GM19452 (cell line): Measurements from ENCODE around the gene CCDC15.
A peak's percentile ranks its signal among the peaks of the same experiment; 100 is the strongest.

ENCODE experiments used
- ATAC-seq: cut with Tn5 transposase; IDR thresholded peaks from one replicate; pipeline ENCODE4 v1.9.1; 2021; ENCODE audit not compliant: unreplicated experiment

Gene CCDC15

DNA sequence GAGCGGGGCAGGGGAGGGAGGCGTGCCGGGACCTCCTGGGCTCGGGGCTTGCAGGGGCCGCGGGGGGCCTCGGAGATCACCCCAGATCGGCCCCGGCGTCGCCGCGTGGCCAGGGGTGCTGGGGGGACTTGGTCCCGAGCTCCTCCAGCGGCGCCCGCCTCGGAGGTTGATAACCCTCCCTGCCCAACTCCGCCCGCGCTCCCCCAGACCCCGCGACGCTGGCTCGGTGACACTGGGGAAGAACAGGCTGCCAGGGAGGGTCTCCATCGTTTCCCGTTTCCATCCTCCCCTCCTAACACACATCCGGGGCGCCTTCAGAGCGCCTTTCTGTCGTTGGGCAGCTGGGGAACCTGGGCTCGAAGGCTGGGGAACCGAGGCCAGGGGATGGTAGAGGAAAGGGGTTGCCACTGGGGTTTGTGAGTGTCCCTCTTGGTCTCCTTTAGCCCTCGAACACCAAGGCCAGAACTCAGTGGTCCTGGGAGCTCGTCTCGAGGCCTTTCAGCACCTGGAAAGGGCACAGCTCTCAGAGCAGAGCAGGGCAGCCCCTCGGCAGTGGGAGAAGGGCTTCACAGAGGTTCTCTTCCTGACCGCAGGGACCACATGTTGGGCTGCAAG is 109.5 kb downstream of the CCDC15 start:
- peak; percentile 17 for ATAC-seq

DNA sequence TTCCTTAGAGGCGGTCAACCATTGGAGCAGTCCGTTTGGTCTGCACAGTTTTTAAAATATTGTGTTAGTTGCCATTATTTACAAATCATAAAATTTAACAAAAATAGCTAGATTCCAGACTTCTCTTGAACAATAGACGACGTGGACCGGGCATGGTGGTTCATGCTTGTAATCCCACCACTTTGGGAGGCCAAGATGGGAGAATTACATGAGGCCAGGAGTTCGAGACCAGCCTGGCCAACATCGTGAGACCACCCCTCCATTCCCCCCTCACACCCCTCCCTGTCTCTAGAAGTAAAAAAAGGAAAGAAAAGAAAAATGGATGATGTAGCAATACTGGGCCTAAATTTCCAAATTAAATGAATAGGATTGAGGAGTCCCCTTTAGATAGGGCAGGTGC is 110.1 kb downstream of the CCDC15 start:
- no peak for ATAC-seq

DNA sequence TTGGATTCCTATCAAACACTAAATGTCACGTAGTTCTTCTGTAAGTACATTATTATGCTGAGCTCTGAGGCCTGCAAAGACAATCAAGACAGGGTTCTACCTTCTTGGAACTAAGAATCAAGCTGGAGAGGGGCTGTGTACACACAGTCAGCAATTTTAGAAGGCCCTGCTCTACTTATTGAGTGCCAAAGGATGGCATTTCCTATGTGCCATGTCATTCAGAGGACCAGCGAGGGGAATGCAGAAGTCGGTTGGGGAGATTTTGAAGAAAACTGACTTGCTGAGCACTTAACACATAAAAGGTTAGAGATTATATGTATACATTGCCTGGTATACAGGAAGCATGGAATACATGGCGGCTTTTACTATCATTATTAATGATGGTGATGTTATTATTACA is 114.4 kb downstream of the CCDC15 start:
- no peak for ATAC-seq

DNA sequence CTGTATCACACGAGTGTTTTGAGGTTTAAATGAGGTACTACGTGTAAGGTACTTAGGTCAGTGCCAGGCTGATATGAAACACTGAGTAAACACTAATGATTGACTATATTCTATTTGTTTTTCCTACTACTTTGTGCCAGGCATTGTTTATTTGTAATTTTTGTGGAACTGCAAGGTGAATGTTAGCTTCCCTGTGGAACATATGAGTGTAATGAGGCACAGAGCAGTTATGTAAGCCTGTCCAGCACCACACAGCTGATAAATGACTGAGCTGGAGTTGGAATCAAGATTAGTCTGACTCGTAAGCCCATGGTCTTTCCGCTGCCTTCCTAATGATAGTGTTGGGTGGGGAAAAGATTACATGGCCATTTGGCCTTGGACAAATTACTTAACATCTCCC is 115.0 kb downstream of the CCDC15 start:
- no peak for ATAC-seq

DNA sequence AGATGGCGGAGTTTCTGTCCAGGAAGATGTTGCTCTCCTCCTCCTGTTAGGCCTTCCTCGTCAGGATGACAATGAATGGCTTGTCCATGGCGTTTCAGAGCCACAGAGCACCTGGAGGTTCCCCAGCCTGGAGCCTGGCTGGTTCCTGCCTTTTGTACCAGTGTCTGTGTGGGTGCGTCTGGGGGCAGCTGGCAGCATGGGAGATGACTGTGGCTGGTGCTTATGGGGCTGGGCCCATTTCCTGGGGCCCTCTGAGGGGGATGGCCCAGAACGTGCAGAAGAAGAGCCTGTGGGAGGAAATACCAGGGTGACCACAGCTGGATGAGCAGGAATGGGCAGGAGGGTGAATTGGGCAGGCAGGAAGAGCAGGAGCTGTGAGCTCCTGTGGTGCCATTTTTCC is 115.8 kb downstream of the CCDC15 start:
- no peak for ATAC-seq

DNA sequence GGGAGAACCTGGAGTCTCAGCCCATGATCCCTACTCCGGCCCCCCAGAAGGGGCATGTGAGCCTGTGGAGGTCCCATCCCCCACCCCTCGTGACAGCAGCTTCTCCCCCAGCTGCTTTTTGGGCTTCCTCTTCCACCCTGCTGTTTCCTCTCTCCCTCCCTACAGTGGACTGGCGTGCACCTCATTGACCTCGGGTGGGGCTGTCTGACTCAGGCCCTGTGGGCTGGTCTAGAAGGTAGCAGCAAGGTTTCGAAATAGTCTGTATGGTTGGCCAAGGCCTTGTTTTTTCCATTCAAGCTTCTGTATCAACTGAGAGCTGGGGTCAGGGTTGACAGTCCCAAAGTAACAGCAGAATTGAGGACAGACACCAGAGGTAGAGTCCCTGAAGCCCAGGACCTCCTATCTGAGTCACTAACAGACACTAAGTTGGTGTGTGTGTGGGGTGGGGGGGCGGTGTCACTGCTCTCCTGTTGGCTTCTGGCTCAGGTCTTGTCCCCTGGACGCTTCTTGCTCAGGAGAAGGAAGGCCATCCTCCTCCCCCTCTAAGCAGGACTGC is 116.8 kb downstream of the CCDC15 start:
- ATAC-seq = peak; percentile 66

DNA sequence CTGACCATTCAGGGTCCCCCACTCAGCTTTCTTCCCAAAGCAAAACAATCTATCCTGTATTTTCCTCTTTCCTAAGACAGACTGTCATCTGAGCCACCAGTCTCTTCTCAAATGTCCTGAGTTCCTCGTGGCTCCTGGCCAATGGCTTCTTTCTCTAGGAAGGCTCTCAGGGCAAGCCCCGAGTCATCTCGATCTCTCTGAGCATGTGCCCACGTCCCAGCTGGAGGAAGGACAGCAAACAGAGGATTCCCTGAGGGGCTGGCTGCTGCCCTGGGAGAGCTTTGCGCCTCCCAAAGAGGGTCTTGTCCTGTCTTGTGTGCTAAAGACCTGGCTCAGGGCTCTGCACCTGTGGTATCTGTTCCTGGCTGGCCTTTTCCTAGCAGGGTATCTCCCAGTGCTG is 117.4 kb downstream of the CCDC15 start:
- no peak for ATAC-seq

DNA sequence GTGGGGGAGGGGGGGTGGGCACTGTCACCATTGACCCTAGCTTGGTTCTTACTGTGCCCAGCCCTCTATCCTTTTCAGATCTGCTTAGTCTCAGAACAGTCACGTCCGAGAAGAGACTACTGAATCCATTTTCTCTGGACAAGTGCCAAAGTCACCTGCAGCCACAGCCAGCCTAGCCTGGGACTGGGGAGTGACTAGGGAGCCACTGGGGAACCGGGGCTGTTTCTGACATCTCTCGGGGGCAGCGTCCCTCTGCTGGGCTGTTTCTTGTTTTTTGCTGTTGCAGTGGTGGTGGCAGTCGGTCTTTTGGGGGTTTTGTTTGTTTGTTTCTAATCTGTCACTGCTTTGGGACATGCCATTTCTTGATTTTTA is 117.8 kb downstream of the CCDC15 start:
- ATAC-seq = no peak

DNA sequence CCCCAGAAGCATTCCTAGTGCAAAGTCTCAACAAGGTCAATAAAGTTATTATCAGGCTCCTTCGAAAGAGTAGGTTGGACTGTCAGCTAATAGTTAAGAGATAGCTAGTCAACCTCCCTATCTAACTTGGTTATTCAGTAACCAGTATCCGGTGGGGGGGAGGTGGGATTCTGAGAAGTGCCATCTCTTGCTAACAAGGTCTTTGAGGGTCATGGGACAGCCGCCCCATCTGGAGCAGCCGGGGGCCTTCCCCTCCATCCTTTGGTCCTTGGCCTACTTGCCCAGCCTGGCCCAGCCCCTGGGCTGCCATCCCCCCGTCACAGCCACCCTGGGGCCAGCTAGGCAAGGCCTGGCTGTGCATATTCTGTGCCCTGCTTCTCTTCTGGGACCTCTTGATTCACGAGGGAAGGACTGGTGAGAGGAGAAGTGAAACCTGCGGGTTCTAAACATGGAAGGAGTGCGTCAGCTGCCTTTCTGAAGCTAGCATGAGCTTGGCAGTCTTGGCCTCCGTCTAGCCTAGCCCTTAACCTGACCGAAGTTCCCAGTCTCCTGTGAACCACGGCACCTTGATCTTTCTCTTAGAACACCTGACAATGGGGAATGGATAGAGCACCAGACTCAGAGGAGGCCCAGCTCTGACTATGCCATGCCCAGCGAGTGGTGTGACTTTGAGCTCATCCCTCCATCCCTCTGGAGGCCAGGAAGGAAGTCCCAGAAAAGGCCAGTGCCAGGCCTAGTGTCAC is 118.4 kb downstream of the CCDC15 start:
- ATAC-seq = peak; percentile 75

DNA sequence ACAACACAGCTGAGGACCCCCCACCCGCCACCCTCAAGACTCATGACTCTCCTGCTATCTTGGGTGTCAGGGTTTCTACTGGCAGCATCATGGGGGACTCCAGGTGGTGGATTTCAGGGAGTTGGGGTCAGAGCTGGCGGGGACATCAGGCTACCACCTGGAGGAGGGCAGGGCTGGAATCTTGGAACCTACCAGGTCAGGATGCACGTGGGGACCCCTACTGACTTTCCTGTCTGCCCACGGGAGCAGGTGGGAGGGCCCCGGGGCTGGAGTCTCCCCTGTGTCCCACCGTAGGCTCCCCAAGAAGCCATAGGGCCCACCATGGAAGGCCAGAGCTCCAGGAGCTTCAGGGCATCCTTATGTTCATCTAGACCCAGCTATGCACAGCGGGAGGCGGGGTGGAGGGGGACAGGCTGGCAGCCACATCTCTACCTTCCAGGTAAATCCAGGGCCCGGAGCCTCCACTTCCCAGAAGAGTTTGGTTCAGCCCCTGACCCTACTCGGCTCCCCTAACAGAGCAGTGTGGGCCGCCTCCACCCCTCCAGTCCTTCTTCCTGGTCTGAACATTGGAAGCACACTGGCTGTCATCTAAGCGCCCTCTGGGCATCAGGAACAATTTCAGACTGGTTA is 119.1 kb downstream of the CCDC15 start:
- ATAC-seq = no peak

DNA sequence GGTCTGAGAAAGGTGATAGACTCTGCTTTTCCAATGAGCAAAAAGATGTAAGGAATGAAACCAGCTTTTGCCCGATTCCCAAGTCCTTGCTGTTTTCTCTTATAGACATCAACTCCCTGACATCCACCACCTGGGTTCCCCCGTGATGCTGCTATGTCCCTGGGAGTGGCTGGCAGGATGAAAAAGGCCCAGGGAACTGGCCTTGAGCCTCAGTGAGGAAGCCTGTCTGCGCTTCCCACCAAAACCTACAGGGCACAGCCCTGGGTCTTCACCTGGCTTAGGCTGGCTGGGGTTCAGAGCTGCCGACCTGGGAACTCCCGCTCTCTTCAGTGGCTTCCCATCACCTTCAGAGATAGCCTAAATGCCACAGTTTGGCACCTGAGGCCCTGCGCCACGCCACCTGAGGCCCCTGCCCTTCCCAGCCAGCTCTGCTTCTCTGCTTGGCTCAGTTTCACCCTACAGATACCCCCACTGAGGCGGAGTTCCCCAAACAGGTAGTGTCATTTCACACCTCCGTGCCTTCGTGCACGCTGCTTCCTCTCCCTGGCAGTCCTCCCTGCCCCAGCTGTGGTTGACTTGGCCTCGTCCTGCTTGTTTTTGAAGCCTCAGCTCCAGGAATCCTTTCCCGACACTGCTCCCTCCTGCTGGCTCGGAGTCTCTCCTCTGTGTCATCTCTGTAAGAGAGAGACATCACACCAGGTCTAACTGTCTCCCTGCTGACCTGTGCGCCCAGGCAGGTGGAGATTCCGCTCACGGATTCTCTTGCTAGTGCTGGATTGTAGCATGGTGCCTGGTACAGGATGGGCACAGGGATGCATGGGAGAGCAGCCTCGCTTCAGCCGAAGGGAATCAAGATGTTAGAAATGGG is 119.8 kb downstream of the CCDC15 start:
- ATAC-seq = no peak

DNA sequence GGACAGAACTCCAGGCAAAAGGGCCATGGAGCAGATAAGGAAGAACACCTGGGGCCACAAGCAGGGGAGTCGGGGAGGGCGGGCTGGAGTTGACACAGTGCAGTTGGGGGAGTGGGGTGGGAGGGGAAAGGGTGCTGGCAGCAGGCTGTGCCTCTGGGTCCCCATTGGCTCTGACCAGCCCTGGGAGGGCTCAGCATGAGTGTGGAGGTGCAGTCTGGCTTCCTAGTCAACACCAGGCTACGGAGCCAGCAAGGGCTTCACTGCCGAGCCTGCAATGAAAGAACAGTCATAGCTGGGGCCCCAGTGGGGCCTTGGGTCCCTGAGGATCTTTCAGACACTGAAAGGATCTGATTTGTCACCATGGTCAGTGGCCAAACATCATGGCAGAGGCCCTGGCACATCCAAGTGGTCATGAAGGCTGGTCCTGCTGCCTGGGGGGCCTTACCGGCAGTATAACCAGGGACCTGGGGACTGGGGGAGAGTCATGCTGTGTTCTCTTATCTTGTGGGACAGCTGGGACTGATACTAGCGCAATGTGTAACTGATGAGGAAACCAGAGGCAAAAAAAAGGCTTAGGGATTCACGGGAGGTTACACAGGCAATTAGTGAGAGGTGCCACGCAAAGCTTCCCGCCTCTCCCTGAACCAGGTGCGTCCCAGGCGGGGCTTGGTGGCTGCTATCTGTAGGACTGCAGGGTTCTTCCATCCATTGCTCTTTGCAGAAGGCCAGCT is 120.7 kb downstream of the CCDC15 start:
- no peak for ATAC-seq

DNA sequence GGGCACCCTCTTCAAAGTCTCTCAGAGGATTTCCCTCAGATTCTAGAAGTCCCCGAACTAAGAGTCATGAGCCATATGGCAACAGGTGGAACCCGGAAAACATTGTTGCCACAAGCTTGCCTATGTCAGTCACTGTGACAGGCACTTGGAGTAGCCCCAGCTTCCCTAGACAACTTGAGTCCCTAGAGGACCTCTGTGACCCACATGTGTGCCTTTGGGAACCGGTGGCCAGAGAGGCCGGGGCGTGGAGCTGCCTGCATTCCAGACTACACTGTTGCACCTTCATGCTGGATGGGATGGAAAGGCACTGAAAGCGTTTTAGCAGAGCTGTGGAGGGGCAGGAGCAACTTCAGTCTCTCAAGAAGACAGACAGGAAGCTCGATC is 121.2 kb downstream of the CCDC15 start:
- ATAC-seq = no peak

DNA sequence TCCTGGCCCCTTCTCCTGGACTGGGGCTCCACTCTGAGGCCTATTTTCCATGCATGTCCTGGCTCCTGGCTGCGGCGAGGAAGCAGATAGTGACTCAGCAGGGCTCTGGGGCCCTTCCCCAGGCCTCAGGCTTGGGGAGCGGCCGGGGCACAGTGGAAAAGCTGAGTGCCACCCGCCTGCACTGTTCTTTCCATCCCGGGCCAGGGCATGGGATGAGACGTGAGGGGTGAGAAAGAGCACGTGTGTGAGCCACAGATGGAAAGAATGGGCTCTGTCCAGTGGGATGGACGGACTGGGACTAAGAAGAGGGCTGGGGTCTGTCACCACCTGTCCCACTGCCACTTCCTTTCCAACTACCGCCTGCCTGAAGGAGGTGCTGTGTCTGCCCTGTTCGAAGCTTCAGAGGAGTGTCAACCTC is 121.9 kb downstream of the CCDC15 start:
- no peak for ATAC-seq

DNA sequence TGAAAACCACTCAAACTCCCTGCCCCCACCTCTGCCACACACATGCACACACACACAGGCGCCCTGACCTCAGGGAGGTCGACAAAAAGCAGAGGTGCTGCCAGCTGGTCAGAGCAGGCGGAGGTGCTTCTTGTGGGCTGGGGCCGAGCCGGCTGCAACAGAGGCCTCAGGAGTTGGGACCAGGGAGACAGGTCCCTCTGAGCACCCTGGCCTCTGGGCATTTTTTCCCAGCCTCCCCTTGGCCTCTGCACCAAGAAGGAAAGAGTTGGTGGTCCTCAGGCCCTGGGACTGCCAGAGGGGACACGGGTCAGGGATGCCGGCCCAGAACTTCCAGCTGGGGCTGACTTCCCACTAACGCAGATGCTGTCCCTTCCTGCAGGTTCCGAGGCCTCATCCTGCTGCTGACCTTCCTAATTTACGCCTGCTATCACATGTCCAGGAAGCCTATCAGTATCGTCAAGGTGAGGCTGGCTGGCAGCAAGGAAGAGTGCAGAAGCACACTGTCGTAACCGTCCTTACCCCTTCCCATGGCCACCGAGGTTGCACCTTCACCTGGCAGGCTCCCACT is 122.5 kb downstream of the CCDC15 start:
- no peak for ATAC-seq

DNA sequence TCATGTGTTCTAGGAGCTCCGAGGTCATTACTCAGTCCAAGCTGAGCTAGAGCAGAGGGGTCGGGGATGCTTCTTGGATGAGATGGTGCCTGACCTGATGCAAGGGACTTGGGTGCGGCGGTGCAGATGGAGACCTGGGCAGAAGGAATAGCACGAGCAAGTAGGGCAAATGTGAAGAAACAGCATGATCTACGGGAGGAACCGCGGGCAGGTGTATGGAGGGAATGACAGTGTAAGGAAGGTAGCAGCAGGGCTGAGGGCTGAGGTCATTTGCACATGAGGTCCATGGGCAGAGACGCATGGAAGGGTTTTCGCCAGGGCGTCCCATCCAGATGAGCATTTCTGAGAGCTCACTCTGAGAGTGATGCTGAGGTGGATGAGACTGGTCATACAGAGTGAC is 124.0 kb downstream of the CCDC15 start:
- no peak for ATAC-seq

DNA sequence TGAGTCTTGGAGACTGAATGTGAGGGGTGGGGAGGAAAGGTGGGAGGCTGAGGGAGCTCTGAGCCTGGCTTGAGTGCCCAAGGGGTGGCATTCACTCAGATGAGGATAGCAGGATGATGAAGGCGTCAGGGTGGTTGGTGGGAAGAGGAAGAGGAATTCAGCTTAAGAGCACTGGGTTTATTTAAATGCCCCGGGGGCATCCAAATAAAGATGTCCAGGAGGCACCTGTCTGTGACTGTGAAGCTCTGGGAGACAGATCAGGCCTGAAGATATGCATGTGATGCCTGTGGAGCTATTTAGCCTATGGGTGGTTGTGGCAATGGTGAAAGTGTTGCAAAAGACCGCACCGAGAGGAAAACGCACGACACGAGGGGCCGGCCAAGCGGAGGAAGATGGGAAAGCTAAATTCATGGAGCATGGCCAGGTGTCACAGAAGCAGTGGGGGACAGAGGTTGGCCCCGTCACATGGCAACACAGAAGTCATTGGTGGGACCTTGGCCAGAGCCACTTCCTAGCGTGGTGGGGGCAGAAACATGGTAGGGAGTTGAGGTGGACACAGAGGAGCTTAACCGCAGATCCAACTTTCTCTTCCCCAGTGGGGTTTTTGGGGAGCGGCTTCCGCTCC is 124.6 kb downstream of the CCDC15 start:
- no peak for ATAC-seq

DNA sequence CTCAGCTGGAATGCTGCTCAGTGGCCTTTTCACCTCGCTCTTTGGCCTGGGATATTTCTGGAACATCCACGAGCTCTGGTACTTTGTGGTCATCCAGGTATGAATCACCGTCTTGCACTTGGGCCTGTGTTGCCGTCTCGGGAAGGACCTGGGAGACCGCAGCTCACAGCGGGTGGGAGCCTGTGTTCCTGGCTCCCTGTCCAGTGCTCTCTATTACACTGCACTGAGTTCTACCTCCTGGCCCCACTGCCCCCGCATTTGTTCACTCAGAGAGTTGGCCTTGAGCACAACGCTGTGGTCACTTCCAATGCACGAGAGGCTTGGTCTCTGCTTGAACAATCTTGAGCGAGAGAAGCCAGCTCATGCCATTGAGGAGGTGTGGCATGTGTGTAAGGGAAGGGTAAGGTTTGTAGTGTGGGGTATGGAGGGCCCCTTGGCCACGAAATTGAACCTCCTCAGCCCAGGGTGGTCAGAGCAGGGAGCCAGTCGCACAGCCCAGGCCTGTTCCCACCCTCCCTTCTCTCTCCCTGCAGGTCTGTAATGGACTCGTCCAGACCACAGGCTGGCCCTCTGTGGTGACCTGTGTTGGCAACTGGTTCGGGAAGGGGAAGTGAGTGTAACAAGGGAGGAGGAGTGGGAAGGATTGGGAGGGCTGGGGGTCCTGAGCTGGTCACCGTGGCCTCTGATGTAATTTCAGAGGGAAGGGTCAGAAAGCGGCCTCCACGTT is 125.3 kb downstream of the CCDC15 start:
- no peak for ATAC-seq

DNA sequence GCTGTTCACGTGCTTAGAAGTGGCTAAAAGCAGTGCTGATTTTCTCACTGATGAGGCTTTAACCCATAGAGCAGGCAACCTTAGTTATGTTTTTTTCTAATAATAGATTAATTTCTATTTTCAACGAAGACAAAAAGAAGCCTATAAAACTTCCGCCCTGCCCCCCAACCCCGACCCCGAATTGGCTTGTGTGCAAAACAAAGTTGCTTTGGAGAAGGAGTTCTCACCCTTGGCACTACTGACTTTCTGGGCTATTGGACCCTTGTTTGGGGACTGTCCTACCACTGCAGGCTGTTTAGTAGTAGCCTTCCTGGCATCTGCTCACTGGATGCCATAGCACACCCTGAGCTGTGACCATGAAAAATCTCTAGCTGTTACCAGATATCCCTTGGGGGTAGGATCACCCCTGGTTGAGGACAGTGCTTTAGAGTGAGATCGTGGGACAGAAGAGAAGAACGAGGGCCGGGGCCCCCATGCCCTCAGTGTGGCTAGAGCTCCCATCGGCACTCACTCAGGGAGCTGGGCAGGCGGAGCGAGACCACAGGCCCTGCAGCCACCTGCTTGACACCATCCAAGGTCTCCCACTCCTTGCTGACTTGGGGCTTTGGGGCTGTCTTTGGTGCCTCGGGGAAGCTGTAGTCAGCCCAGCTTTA is 126.0 kb downstream of the CCDC15 start:
- ATAC-seq = no peak
